Loucy (cell line): Measurements from ENCODE around the gene CAMTA1.

Experiments
- EZH2phosphoT487 ChIP-seq: fragments of 200-600 bp; IDR thresholded peaks from 2 replicates; pipeline ENCODE4 v1.6.1; 2018; ENCODE audit warnings: antibody characterized with exemption, mild to moderate bottlenecking, moderate library complexity, borderline replicate concordance
- TF ChIP-seq, protein P1 (sequence below): fragments of 200-600 bp; sonication (generic); conservative IDR thresholded peaks from 2 replicates; pipeline ENCODE4 v1.5.1; 2014; ENCODE audit warnings: mild to moderate bottlenecking, antibody characterized with exemption, low read length

DNA sequence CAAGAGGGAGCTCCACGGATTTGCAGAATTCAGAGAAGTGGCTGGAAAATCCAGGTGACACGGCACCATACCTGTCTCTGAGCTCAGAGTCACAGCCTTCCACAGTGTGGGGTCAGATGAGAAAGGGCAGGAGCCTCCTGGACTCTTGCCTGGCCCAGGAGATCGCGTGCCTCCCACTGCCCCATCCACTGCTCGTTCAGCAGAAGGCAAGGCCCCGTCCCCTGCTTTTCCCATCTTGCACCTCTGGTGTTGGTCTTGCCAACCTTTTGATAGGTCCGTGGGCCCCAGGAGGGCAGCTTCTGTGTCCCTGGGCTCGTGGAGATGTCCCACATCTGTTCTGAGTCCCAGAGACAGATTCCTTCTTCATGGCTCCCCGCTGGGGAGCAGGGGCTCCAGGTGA lies 902.2 kb downstream of the CAMTA1 start:
- TF ChIP-seq, protein P1, sequence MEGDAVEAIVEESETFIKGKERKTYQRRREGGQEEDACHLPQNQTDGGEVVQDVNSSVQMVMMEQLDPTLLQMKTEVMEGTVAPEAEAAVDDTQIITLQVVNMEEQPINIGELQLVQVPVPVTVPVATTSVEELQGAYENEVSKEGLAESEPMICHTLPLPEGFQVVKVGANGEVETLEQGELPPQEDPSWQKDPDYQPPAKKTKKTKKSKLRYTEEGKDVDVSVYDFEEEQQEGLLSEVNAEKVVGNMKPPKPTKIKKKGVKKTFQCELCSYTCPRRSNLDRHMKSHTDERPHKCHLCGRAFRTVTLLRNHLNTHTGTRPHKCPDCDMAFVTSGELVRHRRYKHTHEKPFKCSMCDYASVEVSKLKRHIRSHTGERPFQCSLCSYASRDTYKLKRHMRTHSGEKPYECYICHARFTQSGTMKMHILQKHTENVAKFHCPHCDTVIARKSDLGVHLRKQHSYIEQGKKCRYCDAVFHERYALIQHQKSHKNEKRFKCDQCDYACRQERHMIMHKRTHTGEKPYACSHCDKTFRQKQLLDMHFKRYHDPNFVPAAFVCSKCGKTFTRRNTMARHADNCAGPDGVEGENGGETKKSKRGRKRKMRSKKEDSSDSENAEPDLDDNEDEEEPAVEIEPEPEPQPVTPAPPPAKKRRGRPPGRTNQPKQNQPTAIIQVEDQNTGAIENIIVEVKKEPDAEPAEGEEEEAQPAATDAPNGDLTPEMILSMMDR = no peak
- no peak for TF ChIP-seq EZH2phosphoT487
